Pancreas (tissue), 10 donors: ENCODE measurements around the gene ADSS2. TPM values are rescaled to one million over a fixed set of nuclear protein-coding genes. Genes with fewer than 3 reads are reported as not detected.
A peak's percentile ranks its signal among the peaks of the same experiment; 100 is the strongest.

Source experiments
- ATAC-seq, 4 donors: fragments of 200-7000 bp; cut with Tn5 transposase; one replicate each; pipeline versions ENCODE4 v1.8.0 to v1.9.1; 2020; ENCODE audit warnings: mild to moderate bottlenecking in 4 of 4, moderate library complexity in 4 of 4
- DNase-seq, 6 donors: peaks; one replicate each; pipeline ENCODE4 v3.0.0-alpha.2; 2020
- FAIRE-seq: peaks from 2 replicates; lab custom pipeline; 2012; peaks lifted over from hg19 to GRCh38; lab: Jason Lieb, UNC
- H3K27ac ChIP-seq, 4 donors: fragments of 200-600 bp; sonication (generic); 1 replicate in 3 of 4; 2 replicates in 1 of 4; pipeline versions ENCODE4 v1.5.0 to v1.8.0; 2020
- H3K27me3 ChIP-seq, 4 donors: fragments of 200-600 bp; one replicate each; pipeline ENCODE4 v1.8.0; 2021
- H3K36me3 ChIP-seq, 3 donors: fragments of 200-600 bp; sonication (generic) in 1 of 3; one replicate each; pipeline versions ENCODE4 v1.5.0 to v1.8.0; 2020 to 2021
- H3K4me1 ChIP-seq, 3 donors: fragments of 200-600 bp; one replicate each; pipeline ENCODE4 v1.8.0; 2021
- H3K4me3 ChIP-seq, 4 donors: fragments of 200-600 bp; sonication (generic) in 2 of 4; one replicate each; pipeline versions ENCODE4 v1.5.0 to v1.8.0; 2020 to 2021
- H3K9me3 ChIP-seq, 4 donors: fragments of 200-600 bp; one replicate each; pipeline ENCODE4 v1.8.0; 2021
- CTCF ChIP-seq, 4 donors: fragments of 200-600 bp; sonication (generic) in 3 of 4; IDR thresholded peaks; one replicate each; pipeline versions ENCODE4 v1.5.0 to v1.8.0; 2021; ENCODE audit warnings: antibody characterized with exemption in 4 of 4
- WGBS, 2 donors: extraction: QIAGEN DNeasy Blood & Tissue Kit; methylation state at CpG; one replicate each; pipeline ENCODE4 v1.1.7; 2013; 5-methylcytosine and 5-hydroxymethylcytosine counted together
- intact Hi-C, 3 donors: fragments of 100-400 bp; cut with DNase I; formaldehyde crosslinking; loops; one replicate each; pipeline versions ENCODE4 v1.11.1 to v1.14.2; 2022
- polyA plus RNA-seq, 2 donors: library from polyadenylated mRNA; stranded (reverse); fragments of 200-250 nt; gene quantifications; one replicate each; pipeline ENCODE4 v1.2.3, GENCODE V29; 2013
- total RNA-seq, 6 donors: library from RNA; stranded (reverse); fragmentation: NEBNext Ultra II Directional in 4 of 6; extraction: Animal tissue kit (Norgen Biotek cat#: 25700) in 4 of 6; gene quantifications; one replicate each; pipeline versions ENCODE4 v1.2.1 to v1.2.4, GENCODE V29; 2021 to 2023
- donor health status: healthy with polysubstance abuse.
- donor health status: DM: no; HTN: no; CAD: no; lungs with moderate emphysema.
- donor health status: DM: no; HTN: no; CAD: no.
- donor health status: control.
- donor health status: control.
- donor health status: Bipolar disorder and iron deficiency.
- donor health status: DM: yes; HTN: yes; CAD: no.
- donor health status: DM: no; HTN: no; CAD: no.
- donor health status: DM: no; HTN: no; CAD: no.
- donor health status: DM: yes; HTN: yes; CAD: no.

Gene ADSS2
- total and polyA plus RNA-seq, 8 donors, result 8.6 to 21.9 (median 14.5) TPM

DNA sequence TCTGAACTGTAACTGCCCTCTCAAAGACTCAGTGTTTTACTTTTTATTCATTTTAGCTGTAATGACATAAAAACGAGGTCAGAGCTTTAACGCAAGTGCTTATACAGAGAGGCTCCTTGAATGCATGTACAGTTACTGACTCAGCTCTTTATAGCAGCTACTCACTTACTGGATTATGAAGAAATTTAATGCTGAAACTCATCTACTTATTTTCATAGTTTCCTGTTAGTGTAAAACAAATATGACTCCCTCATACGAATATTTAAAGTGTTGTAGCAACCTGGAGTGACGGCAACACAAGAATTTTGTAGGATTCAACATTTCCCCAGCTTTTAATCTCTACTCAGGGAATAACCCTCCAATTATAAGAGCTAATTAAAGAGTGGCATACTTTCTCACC, 32.7 kb downstream of the ADSS2 start:
- H3K4me1 ChIP-seq, result no peaks in the 10 kb centered on the region
- no peaks in the 10 kb centered on the region for H3K9me3 ChIP-seq
- no peak for TF ChIP-seq CTCF (IDR thresholded peaks at IDR 0.05)
- WGBS, 2 donors, result 88 to 97% methylated on average over 4 of the region's 4 CpGs
- intact Hi-C loops, result no loop called here
- no peak for DNase-seq
- no peaks in the 10 kb centered on the region for H3K27me3 ChIP-seq
- H3K4me3 ChIP-seq, result no peak overlapping the region
- FAIRE-seq, result no peak
- H3K36me3 ChIP-seq, result peaks cover 0 to 46% (median 4%) of the 10 kb centered on the region in 3 donors
- ATAC-seq, result no peak
- no peak overlapping the region for H3K27ac ChIP-seq

GRCh38 chr1:244414543-244414942, 37.2 kb downstream of the ADSS2 start:
- no peak for TF ChIP-seq CTCF (IDR thresholded peaks at IDR 0.05)
- no peak for DNase-seq
- H3K36me3 ChIP-seq, result peaks cover 0 to 74% (median 10%) of the 10 kb centered on the region in 3 donors
- H3K27ac ChIP-seq, result no peak overlapping the region
- intact Hi-C loops, result no loop called here
- ATAC-seq, result no peak
- no peaks in the 10 kb centered on the region for H3K4me1 ChIP-seq
- H3K9me3 ChIP-seq, result no peaks in the 10 kb centered on the region
- WGBS, 2 donors, result 98 to 100% methylated on average over 1 of the region's 1 CpG
- no peaks in the 10 kb centered on the region for H3K27me3 ChIP-seq
- no peak overlapping the region for H3K4me3 ChIP-seq
- FAIRE-seq, result no peak

DNA sequence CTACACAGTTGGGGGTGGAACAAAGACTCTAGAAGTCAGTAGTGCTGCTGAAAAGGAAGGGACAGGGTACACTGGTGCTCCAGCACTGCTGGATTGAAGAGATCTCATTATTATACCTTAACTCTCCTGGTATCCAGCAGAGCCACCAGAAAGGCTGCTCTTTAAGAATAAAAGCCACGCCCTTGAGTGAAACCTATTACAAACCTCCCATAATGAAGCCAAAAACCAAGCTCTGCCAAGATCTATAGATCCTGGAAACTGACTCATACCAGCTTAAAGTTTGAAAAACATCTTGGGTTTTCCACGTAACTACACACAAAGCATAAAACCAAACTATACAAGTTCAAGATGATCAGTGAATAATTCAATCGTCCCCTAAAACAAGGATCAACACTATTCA, 38.0 kb downstream of the ADSS2 start:
- ATAC-seq, result no peak
- DNase-seq, result no peak
- FAIRE-seq, result no peak
- H3K27me3 ChIP-seq, result no peaks in the 10 kb centered on the region
- WGBS, 2 donors, result 90 to 91% methylated on average over 3 of the region's 3 CpGs
- intact Hi-C loops, result no loop called here
- H3K4me1 ChIP-seq, result no peaks in the 10 kb centered on the region
- no peak overlapping the region for H3K4me3 ChIP-seq
- H3K36me3 ChIP-seq, result peaks cover 0 to 73% (median 10%) of the 10 kb centered on the region in 3 donors
- H3K27ac ChIP-seq, result no peak overlapping the region
- no peak for TF ChIP-seq CTCF (IDR thresholded peaks at IDR 0.05)
- no peaks in the 10 kb centered on the region for H3K9me3 ChIP-seq

DNA sequence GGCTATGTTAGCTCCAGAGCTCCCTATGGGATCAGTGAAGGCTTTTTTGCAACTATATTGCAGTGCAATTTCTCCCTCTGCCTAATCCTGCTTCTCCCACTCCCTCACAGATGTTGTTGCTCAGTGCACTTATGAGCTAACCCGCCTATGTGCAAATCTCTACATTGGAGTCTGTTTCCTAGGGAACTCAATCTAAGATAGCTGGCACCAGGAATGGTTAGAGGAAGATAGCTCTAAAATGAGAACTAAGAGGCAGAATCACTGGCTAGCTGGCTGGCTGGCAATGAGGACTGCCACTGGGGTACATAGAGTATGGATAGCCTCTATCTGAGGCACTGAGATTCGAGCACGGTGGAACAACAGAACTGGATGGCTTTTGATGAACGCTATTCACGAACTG, 39.5 kb downstream of the ADSS2 start:
- no peaks in the 10 kb centered on the region for H3K4me1 ChIP-seq
- H3K27me3 ChIP-seq, result no peaks in the 10 kb centered on the region
- ATAC-seq (no peak), FAIRE-seq (no peak), DNase-seq (no peak)
- no peak overlapping the region for H3K4me3 ChIP-seq
- no peak for TF ChIP-seq CTCF (IDR thresholded peaks at IDR 0.05)
- intact Hi-C loops, result no loop called here
- H3K27ac ChIP-seq, result no peak overlapping the region
- peaks cover 0 to 59% (median 10%) of the 10 kb centered on the region in 3 donors for H3K36me3 ChIP-seq
- 96 to 98% methylated on average over 5 of the region's 5 CpGs for WGBS, 2 donors
- no peaks in the 10 kb centered on the region for H3K9me3 ChIP-seq

- Histone ChIP-seq H3K9me3 (no peaks in the 10 kb centered on the region), H3K27ac (no peak overlapping the region), H3K27me3 (no peaks in the 10 kb centered on the region), H3K36me3 (peaks cover 0 to 34% (median 6%) of the 10 kb centered on the region in 3 donors), H3K4me3 (no peak overlapping the region), H3K4me1 (no peaks in the 10 kb centered on the region)
- TF ChIP-seq CTCF (IDR thresholded peaks at IDR 0.05), result no peak
- FAIRE-seq (no peak), ATAC-seq (peak in 1 of 4 donors; percentile 44), DNase-seq (no peak)
- WGBS, 2 donors, result 73 to 74% methylated on average over 2 of the region's 2 CpGs
- intact Hi-C loops, result no loop called here
Observed at GRCh38 chr1:244409701-244410100, 42.0 kb downstream of the ADSS2 start.
